ENCODE data around the gene AKNA. TPM values are rescaled to one million over a fixed set of nuclear protein-coding genes. Genes with fewer than 3 reads are reported as not detected.
A peak's percentile ranks its signal among the peaks of the same experiment; 100 is the strongest.

Gene AKNA, protein sequence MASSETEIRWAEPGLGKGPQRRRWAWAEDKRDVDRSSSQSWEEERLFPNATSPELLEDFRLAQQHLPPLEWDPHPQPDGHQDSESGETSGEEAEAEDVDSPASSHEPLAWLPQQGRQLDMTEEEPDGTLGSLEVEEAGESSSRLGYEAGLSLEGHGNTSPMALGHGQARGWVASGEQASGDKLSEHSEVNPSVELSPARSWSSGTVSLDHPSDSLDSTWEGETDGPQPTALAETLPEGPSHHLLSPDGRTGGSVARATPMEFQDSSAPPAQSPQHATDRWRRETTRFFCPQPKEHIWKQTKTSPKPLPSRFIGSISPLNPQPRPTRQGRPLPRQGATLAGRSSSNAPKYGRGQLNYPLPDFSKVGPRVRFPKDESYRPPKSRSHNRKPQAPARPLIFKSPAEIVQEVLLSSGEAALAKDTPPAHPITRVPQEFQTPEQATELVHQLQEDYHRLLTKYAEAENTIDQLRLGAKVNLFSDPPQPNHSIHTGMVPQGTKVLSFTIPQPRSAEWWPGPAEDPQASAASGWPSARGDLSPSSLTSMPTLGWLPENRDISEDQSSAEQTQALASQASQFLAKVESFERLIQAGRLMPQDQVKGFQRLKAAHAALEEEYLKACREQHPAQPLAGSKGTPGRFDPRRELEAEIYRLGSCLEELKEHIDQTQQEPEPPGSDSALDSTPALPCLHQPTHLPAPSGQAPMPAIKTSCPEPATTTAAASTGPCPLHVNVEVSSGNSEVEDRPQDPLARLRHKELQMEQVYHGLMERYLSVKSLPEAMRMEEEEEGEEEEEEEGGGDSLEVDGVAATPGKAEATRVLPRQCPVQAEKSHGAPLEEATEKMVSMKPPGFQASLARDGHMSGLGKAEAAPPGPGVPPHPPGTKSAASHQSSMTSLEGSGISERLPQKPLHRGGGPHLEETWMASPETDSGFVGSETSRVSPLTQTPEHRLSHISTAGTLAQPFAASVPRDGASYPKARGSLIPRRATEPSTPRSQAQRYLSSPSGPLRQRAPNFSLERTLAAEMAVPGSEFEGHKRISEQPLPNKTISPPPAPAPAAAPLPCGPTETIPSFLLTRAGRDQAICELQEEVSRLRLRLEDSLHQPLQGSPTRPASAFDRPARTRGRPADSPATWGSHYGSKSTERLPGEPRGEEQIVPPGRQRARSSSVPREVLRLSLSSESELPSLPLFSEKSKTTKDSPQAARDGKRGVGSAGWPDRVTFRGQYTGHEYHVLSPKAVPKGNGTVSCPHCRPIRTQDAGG (N-terminal part only)
- total RNA-seq, result 5.4 and 6.1 TPM in 2 replicates

DNA sequence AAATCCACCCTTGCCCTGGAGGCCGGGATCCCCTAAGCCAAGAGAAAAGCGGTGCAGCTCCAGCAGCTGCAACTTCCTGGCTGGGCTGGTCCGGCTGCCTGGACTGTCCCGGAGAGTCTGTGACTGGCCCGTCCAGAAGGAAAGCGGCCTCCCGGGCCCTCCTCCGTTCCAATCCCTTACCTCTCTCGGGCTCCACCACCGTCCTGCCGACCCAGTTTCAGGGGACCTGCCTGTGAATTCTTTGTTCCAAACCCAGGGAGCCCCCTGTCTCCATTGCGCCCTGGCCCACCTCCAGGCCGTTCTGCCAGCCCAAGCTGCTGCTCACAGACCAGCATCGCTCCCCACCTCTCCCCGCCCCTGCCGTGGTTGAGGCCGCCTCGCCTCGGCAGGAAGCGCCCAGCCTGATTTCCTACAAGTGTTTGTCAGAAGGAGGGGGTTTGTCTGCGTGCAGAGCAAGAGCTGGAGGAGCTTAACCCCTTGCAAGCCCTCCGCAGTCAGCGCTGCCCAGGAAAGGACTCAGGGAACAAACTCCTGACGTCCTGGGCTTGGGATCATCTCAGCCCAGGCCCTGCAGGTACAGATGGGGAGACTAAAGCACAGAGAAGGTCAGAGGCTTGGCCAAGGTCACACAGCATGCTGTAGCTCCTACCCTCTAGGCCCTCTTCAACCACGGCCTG, at the start of gene AKNA:
Gene AKNA, minus strand, starts transcription at position 303 of the 677 bp plus-strand sequence. CDS start 6,649 bp downstream, outside the sequence.
- DNase-seq (ENCODE audit: low read depth, low spot score), result peak; percentile 57

DNA sequence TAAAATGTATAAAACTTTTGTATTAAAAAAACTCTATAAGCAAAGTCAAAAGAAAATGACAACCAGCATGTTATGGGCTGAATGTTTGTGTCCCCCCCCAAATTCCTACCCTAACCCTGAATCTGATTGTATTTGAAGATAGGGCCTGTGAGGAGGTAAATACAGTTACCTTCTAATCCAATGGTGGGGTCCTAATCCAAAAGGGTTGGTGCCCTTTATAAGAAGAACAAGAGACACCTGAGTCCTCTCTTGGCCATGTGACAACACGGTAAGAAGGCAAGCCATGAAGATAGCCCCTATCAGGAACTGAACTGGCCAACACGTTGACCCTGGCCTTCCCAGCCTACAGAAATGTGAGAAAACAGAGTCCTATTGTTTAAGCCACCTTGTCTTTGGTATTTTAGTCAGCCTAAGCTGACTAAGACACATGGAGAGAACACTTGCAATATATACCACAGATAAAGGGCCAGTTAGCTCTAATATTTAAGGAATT, 49.7 kb upstream of the AKNA start:
- DNase-seq (ENCODE audit: low read depth, low spot score), result no peak

DNA sequence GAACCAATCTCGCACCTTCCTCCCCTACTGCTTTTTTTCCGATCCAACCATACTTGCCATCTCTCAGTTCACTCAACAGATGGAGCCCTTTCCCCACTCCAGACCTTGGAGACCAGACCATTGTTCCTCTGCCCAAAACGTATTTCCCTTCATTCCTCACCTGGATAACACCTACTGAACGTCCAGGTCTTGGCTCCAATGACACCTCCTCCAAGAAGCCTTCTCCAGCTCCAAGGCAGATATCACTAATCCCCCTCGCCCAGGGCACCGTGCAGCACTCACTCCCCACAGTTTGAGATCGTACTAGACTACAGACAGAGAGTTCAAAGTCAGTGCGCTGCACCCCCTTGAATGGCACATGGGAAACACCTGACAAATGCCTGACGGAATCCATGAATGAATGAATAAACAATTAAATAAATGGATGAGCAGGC, 47.1 kb upstream of the AKNA start:
- no peak for DNase-seq (ENCODE audit: low read depth, low spot score)

DNA sequence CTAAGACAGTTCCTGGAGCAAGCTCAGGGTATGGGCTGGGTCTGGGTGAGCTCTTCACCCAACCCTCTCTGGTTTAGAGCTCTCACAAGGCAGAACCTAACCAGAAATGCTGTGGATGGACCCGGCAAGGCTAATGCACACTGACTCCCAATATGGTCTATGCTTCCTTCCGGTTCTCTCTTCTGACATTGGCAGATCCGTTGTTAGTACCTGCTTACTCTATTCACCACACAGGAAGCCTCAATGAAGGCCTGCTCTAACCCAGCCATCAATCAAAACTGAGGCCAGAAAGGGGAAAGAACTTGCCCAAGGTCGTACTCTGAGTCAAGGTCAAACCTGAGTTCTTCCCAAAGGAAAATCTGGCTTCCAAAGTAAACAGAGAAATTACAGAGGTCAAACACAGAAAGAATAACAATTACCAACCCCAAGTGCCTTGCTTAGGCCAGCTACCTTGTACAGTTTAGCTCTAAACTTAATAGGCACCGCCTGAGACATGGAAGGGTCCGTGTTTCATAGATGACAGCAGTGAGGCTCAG, 46.0 kb upstream of the AKNA start:
- no peak for DNase-seq (ENCODE audit: low read depth, low spot score)

DNA sequence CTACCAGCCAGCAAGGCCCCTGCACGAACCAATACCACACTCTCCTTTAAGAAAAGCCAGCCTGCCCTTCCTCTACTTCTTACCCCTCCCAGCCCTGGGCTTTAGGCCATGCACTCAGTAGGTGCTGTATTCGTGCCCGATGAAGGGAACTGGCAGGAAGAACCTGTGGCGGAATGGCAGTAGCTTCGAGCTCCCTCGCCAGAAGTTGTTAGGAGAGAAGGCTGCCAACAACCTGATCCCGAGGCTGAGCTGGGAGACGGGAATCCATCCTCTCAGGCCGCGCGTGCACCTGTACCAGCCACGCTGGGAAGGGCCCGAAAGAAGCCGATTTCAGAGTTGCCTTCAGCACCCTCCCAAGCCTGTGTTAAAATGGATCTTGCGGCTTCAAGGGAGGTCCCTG, 45.3 kb upstream of the AKNA start:
- DNase-seq (ENCODE audit: low read depth, low spot score), result no peak

DNA sequence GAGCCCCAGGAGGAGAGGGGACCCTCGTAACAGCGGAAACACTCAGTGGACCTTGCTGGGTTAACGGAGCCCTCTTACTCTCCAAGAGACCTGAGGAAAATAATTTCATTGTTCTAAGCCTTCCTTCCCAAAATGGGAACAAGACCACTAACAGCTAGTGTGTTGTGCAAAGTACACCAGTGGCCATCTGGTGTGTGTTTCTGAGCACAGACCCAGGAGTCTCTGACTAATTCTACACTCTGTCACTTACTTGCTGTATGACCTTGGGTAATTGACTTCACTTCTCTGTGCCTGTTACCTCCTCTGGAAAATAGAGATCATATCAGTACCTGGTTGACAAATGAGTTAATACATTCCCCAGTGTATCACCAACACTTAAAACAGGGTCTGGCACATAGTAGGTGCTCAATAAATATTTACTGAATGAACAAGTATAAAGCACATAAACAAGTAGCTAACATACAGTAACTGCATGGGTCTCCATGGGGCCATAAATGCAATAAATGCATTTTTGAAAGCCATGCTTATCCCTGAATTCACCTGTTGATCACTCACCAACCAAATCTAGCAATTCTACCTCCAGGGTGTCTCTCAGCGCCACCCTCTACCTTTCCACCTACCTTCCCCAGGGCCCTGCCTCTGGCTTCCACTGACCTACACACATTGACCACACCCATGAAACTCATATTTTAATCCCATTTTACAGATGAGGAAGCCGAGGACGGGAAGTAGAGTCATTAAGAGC, 44.7 kb upstream of the AKNA start:
- no peak for DNase-seq (ENCODE audit: low read depth, low spot score)

DNA sequence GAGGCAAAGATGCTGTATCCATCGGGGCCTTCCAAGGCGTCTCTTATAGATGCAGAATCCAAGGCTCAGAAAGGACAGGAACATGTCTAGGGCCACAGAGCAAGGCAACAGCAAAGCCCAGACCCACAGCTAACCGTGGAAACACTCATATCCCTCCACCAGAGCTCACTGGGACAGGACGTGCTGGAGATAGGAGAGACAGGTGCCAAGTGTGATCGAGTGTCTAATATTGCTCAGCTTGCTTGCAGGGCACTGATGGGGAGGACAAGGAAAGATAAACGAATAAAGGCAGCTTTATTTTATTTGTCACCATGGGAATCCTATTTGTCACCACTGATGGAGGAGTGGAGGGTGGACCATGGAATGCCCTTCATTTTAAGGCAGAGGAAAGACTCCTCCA, 44.0 kb upstream of the AKNA start:
- DNase-seq (ENCODE audit: low read depth, low spot score), result no peak

DNA sequence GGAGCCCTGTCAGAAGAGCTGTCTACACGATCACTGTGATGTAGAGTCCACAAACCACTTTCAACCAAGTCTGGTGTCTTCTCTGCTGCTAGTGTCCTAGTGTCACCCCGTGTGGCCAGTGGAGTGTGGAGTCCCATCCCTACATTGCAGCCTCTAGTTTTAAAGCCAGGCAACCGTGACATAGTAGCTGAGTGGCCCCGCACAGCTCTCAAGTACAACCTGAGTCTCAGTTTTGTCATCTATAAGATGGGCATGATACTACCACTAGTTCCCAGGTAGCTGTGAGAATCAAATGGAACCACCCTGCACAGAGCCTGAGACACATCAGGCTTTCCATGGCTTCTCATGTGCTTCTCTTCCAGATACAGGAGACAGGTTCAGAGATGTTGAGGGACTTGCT, 43.2 kb upstream of the AKNA start:
- no peak for DNase-seq (ENCODE audit: low read depth, low spot score)

DNA sequence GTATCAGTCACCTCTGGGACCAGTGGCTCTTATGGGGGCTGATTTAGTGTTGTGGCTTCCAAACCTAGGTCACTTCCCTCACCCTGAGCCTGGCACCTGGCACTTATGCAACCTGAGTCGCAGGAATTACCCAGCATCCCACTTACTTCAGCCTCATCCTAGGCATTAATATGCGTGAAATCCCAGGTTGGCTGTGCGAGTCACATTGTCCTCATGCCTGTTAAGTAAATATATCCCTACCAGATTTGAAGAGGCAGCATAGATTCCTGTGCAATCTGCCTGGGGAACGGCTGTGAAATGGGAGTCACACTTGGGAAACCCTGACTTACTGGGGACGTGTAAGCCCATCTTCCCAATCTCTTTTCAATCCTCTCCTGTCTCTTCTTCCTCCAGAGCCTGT, 42.7 kb upstream of the AKNA start:
- no peak for DNase-seq (ENCODE audit: low read depth, low spot score)

DNA sequence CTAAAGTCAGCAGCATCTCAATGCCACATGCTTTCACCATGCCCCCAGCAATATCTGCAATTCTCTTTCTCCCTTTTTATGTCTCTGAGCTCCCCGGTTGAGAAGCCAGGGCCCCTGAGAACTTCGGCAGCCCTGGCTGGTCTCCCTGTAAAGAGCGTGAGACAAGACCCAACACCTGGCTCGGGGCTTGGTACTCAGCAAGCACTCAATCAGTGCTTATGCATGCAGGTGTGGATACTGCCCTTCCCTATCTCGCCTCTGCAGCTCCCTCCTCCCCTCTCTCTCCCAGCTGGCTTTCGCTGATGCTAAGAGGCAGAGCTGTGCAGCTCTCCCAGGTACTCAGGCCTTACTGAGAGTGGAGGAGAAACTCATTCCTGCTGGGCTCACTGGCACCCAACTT, 41.7 kb upstream of the AKNA start:
- no peak for DNase-seq (ENCODE audit: low read depth, low spot score)

DNA sequence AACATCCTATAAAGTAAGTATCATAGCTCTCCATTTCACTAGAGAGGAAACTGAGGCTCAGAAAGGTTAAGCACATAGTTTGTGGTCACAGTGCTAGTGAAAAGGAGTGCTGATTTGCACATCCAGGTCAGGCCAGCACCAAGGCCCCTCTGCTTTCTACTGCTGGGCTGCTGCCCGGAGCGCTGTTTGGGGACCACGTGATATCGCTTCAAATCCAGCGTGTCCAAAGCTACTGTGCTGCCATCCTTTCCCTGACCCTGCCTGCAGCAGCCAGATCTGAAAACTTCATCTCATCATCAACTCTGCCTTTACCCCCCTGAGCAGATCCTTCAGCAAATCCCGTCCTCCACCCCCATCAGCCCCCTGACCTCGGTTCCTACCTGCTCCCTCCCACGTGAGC, 40.7 kb upstream of the AKNA start:
- no peak for DNase-seq (ENCODE audit: low read depth, low spot score)

DNA sequence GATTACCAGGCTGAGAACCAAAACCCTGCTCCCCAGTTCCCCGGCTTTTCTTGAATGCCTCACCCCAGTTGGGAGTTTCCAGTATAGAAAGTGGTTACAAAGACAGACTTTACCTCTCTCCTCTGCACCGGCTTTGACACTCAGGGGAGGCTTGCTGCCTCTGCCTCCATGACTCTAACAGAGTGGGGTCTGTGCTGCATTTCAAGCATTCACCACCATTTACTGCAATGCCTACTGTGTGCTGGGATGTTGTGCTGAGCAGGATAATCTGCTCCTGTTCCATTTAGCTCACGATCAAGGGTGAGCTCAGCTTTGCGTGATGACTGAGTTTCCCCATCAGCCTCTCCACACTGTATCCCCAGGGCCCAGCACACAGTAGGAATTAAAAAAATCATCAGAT, 39.9 kb upstream of the AKNA start:
- no peak for DNase-seq (ENCODE audit: low read depth, low spot score)

DNA sequence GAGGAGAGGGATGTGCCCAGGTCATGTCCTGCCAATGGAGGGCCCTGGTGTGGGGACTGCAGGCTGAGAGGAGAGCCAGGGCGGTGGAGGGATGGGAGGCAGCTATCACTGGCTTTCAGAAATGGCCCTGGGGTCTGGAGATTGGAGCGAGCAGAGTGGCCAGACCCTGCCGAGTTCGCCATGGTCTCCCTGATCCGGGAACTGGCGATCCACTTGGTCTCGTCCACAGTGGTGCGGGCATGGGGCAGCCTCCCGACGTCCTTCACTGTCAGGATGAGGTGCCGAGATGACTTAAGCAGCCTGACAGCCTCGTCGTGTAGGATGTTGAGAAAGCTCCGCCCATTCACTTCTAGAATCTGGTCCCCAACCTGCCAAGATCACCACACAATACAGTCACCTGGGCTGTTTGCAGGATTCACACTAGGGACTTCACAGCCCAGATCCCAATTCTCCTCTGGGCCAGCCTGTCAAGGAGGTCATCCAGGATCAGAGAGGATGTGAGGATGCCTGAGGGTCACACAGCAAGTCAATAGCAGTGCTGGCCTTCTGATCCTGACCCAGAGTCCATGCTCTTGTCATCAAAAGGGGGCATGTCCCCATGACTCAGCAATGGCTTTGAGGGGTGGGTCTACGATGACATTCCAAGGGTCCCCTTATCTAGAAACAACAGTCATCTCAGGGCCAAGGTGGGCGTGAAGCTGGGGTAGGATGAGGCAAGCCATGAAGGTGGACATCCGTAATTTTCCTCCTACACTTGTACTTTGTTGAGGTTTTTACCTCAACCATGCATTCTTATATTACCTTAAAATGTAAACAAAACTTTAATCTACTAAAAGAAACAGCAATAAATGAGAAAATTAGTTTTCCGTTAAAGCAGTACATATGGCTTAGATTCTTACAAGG, 38.5 kb upstream of the AKNA start:
- DNase-seq (ENCODE audit: low read depth, low spot score), result no peak

DNA sequence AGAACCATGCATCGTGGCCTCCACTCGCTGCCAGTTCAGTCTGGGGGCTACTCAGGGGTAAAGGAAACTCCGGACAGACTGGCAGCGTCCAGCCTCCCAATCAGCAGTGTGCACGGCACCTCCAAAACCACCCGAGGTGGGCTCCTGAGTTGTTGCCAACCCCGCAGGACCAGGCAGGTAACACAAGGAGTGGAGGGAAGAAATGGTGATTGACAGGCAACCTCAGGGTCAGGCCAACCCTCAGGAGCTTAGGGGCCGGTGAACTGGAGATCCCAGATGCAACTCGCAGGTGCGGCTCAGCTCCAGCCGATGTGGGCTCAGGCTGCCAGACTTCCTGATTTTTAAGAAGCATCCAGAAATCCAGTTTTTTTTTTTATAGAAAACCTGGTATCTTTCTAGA, 37.3 kb upstream of the AKNA start:
- DNase-seq (ENCODE audit: low read depth, low spot score), result no peak

DNA sequence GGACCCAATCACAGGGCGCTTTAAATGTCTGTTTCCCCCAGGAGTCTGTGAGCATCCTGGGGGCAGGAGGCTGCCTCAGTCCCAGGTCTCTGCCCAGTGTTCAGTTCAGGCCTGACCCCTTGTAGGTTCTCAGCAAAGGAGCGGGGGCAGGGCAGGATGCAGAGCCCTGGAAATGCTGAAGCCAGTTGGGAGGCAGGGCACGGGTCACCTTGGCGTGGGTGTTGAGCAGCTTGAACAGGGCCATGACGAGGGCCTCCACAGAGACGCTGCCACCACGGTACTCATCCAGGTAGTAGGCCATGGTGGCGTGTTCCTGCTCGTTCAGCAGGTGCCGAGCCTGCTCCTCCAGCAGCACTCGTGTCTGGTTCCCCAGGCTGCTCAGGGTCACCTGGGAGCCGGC, 36.3 kb upstream of the AKNA start:
- no peak for DNase-seq (ENCODE audit: low read depth, low spot score)

DNA sequence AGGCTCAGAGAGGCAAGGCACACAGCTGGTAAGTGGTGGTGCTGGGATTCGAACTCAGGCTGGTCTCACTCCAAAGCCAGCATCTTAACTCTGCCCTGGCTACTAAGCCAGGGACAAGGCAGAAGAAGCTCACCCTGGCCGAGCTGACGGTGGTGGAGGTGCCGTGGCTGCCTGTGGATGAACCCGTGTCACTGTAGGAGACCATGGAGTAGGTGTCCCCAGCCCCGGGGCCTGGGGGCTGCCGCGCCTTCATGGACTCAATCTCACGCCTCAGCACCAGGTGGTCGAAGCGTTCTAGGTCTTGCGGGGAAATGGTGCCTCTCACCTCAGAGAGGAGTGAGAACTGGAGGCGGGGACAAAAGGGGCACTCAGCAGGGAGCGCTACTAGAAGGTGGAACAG, 35.4 kb upstream of the AKNA start:
- DNase-seq (ENCODE audit: low read depth, low spot score), result no peak

DNA sequence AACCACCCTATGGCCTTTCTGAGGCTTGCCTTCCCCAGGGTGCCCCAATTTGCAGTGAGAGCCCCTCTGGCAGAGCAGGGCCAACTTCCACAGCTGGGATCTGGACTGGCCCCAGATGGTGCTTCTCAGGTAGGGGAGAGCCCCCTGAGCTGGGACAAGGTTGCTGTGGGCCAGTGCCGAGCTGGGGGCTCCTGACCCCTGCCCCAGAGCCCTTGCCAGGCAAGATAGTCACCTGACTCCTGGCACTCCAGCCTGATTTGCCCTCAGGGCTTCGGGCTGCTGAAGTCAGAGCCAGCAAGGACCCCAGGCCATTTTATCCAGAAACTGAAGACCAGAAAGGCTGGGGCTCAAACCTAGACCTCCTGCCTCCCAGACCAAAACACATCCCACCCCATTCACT, 33.4 kb upstream of the AKNA start:
- no peak for DNase-seq (ENCODE audit: low read depth, low spot score)

DNA sequence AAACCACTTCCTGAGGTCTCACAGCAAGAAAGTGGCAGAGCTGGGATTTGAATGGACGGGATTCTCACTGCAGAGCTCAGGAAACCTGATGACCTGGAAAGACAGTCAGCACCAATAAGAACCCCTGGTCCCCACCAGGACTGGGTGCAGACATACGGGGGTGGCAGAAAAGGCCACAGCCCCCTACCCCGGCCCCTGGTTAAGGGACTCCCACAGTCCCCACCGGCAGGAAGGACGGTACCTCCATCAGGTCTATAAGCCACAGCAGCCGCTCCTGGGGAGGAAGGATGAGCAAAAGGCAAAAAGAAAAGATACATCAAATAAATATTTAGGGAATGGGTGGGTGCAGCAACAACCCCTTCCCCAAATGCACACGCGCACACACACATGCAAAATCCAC, 32.0 kb upstream of the AKNA start:
- DNase-seq (ENCODE audit: low read depth, low spot score), result no peak

DNA sequence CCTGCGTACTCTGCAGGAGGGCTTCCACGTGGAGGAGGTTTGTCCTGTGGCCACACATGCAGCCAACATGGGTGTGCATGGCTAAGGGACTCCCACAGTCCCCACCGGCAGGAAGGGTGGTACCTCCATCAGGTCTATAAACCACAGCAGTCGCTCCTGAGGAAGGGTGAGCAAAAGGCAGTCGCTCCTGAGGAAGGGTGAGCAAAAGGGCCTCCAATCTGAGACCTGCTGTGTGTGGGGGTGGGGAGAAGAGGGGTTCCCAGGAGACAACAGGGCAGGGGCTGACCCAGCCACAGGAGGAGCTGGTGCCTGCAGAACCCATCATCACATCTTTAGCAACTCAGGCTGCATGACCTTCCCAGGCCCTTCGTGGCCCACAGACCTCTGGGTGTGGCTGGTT, 30.3 kb upstream of the AKNA start:
- DNase-seq (ENCODE audit: low read depth, low spot score), result no peak
